NCI-H1105 treated with DMSO at 0.1 percent for 48 hours (cell line): ENCODE results near the gene REN.
A peak's percentile ranks its signal among the peaks of the same experiment; 100 is the strongest.

Experiments used
- DNase-seq: peaks from one replicate; lab custom pipeline; 2025; lab: John Stamatoyannopoulos, UW

REN gene

GRCh38 chr1:204166219-204166618 is at the start of gene REN:
TSS of gene REN (minus strand) at chr1:204166337. CDS start at chr1:204166293, 44 bp downstream.
- DNase-seq, result no peak

- DNase-seq, result no peak
Measured at GRCh38 chr1:204213668-204214662, 47.8 kb upstream of the REN start, which contains the start of gene GOLT1A. TSS of gene GOLT1A (minus strand) at chr1:204213988. CDS start at chr1:204213906, 82 bp downstream.

- no peak for DNase-seq
Measured at GRCh38 chr1:204212715-204213114, 46.6 kb upstream of the REN start.

- no peak for DNase-seq
Measured at GRCh38 chr1:204211046-204211445, 44.9 kb upstream of the REN start.

GRCh38 chr1:204207136-204207616 is 41.0 kb upstream of the REN start:
- peak; percentile 30 for DNase-seq

GRCh38 chr1:204206121-204206520 is 40.0 kb upstream of the REN start:
- DNase-seq, result no peak

- DNase-seq, result no peak
Measured at GRCh38 chr1:204205486-204205885, 39.3 kb upstream of the REN start.

GRCh38 chr1:204204944-204205343 is 38.8 kb upstream of the REN start:
- no peak for DNase-seq

- DNase-seq, result no peak
Measured at GRCh38 chr1:204203206-204203767, 37.1 kb upstream of the REN start.

GRCh38 chr1:204202481-204202880 is 36.3 kb upstream of the REN start:
- DNase-seq, result no peak

GRCh38 chr1:204201348-204202040 is 35.4 kb upstream of the REN start:
- DNase-seq, result no peak

- no peak for DNase-seq
Measured at GRCh38 chr1:204199579-204199978, 33.4 kb upstream of the REN start.

- DNase-seq, result peak; percentile 35
Measured at GRCh38 chr1:204198348-204199340, 32.5 kb upstream of the REN start.

GRCh38 chr1:204197068-204197467 is 30.9 kb upstream of the REN start:
- no peak for DNase-seq

- DNase-seq, result no peak
Measured at GRCh38 chr1:204196068-204196795, 30.1 kb upstream of the REN start, which contains the start of gene KISS1. TSS of gene KISS1 (minus strand) at chr1:204196491. CDS start at chr1:204192876, 3,615 bp downstream.

GRCh38 chr1:204194771-204195170 is 28.6 kb upstream of the REN start:
- DNase-seq, result no peak

GRCh38 chr1:204194080-204194479 is 27.9 kb upstream of the REN start:
- DNase-seq, result no peak

GRCh38 chr1:204192589-204193352 is 26.6 kb upstream of the REN start:
- no peak for DNase-seq

GRCh38 chr1:204192046-204192445 is 25.9 kb upstream of the REN start:
- DNase-seq, result no peak

GRCh38 chr1:204191456-204191855 is 25.3 kb upstream of the REN start:
- DNase-seq, result peak; percentile 75
